OCI-LY3 (cell line): ENCODE results near the gene OR2D2.

Source experiments
- EZH2phosphoT487 ChIP-seq: fragments of 200-600 bp; shearing (Covaris generic); IDR thresholded peaks from 2 replicates; pipeline ENCODE4 v1.6.1; 2018; ENCODE audit warnings: antibody characterized with exemption, mixed run types, low read depth
- TF ChIP-seq, protein P1 (sequence below): fragments of 200-600, 300-600 bp; sonication (generic); IDR thresholded peaks from 2 replicates; pipeline ENCODE4 v1.5.1; 2014; ENCODE audit warnings: antibody characterized with exemption, low read length, low read depth

DNA sequence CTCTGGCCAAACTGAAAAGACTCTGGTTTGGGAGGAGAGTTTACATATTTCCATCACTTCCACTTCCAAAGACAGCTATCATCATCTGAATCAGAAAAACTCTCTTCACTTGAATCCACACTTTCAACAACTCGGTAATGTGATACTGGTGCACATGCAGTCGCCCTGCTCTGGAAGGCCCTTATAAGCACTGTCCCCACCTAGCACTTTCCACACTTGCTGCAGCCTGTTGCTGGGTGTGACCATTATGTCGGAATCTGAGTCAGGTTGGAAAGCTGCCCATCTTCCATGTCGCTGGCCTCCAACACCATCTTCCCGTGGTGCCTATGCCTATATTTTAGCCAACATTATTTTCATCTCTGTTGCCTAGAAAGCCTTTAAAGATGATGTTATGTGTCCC, 47.9 kb downstream of the OR2D2 start:
- TF ChIP-seq, protein P1, sequence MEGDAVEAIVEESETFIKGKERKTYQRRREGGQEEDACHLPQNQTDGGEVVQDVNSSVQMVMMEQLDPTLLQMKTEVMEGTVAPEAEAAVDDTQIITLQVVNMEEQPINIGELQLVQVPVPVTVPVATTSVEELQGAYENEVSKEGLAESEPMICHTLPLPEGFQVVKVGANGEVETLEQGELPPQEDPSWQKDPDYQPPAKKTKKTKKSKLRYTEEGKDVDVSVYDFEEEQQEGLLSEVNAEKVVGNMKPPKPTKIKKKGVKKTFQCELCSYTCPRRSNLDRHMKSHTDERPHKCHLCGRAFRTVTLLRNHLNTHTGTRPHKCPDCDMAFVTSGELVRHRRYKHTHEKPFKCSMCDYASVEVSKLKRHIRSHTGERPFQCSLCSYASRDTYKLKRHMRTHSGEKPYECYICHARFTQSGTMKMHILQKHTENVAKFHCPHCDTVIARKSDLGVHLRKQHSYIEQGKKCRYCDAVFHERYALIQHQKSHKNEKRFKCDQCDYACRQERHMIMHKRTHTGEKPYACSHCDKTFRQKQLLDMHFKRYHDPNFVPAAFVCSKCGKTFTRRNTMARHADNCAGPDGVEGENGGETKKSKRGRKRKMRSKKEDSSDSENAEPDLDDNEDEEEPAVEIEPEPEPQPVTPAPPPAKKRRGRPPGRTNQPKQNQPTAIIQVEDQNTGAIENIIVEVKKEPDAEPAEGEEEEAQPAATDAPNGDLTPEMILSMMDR: no peak
- no peak for TF ChIP-seq EZH2phosphoT487
